HEK293 (cell line): ENCODE measurements around the gene ZCCHC7.

Source experiments
- MYNN ChIP-seq: fragments of 450-650 bp; formaldehyde crosslinking; IDR thresholded peaks from 2 replicates; pipeline ENCODE4 v1.5.1; 2016; ENCODE audit warnings: missing biosample characterization, missing genetic modification characterization, borderline replicate concordance
- PRDM1 ChIP-seq: fragments of 450-650 bp; formaldehyde crosslinking; IDR thresholded peaks from 2 replicates; pipeline ENCODE4; 2016; ENCODE audit warnings: missing biosample characterization, missing genetic modification characterization

- no peak for TF ChIP-seq MYNN
- no peak for TF ChIP-seq PRDM1 (tag by site-specific recombination)
Measured at GRCh38 chr9:37371565-37372464, 251.4 kb downstream of the ZCCHC7 start.
